ACC112 (cell line): ENCODE data around the gene SHLD1.

Experiments
- H2AFZ ChIP-seq: fragments of 200-600 bp; sonication (generic); one replicate; pipeline ENCODE4 v1.6.0; 2017; ENCODE audit warnings: antibody characterized with exemption, low read length; ENCODE audit not compliant: unreplicated experiment
- H3K27ac ChIP-seq: fragments of 200-600 bp; sonication (generic); 2 replicates; pipeline ENCODE4 v1.5.1; 2014; ENCODE audit warnings: low read depth, mild to moderate bottlenecking, antibody characterized with exemption, low read length, moderate library complexity
- H3K27me3 ChIP-seq: fragments of 200-600 bp; sonication (generic); 2 replicates; pipeline ENCODE4 v1.6.1; 2014; ENCODE audit warnings: mild to moderate bottlenecking, antibody characterized with exemption, low read length, moderate library complexity, mixed read lengths; ENCODE audit not compliant: insufficient read depth
- H3K36me3 ChIP-seq: fragments of 200-600 bp; sonication (generic); 2 replicates; pipeline ENCODE4 v1.6.1; 2016; ENCODE audit warnings: mild to moderate bottlenecking, antibody characterized with exemption, low read length, moderate library complexity, mixed read lengths; ENCODE audit not compliant: insufficient read depth
- H3K4me1 ChIP-seq: fragments of 200-600 bp; sonication (generic); one replicate; pipeline ENCODE4 v1.6.1; 2016; ENCODE audit warnings: low read length, mixed read lengths; ENCODE audit not compliant: insufficient read depth, unreplicated experiment, control insufficient read depth
- H3K4me3 ChIP-seq: fragments of 200-600 bp; sonication (generic); 2 replicates; pipeline ENCODE4 v1.5.1; 2014; ENCODE audit warnings: mild to moderate bottlenecking, low read depth, low read length
- H3K79me2 ChIP-seq: fragments of 200-600 bp; sonication (generic); one replicate; pipeline ENCODE4 v1.6.0; 2016; ENCODE audit warnings: low read length; ENCODE audit not compliant: control insufficient read depth, unreplicated experiment, insufficient read depth

Gene SHLD1

DNA sequence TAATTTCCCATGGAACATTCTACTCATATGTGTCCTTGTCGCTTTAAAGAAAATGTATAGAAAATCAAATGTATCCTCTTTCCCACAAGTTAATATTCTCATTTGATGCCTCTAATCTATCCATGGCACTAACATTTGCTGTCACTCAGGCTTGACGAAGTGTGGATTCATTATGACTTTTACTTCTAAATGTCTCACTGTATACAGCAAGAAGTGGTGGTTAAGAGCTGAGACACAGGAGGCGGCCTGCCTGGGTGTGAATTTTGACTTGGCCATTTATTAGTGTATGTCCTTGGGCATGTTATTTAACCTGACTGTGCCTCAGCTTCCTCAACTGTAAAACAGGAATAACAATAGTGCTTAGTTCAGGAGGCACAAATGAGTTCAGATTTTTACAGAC is 130.1 kb downstream of the SHLD1 start:
- Histone ChIP-seq H3K27me3 (no peaks in the 10 kb centered on the region), H3K4me3 (no peak overlapping the region), H3K36me3 (no peaks in the 10 kb centered on the region), H3K4me1 (peaks cover 14% of the 10 kb centered on the region), H3K27ac (no peak overlapping the region), H3K79me2 (no peaks in the 10 kb centered on the region), H2AFZ (no peak overlapping the region)

DNA sequence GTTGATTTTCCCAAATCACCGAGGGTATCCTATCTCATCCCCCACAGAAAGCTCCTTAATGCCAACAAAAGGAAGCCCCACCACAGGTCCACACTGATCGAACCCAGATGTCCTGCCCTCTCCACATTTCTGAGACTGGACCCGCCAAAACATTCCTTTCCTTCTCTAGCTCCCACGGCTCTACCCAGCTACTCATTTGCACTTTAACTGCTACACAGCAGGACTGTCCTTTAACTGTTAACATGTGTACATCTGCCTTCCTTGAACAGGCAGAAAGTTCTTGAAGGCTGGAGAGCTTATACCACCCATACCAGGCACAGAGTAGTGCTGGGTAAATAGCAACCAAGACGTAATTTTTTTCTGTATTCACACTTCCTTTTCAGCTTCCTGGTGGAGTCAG is 131.5 kb downstream of the SHLD1 start:
- Histone ChIP-seq H3K27ac (no peak overlapping the region), H3K4me1 (peaks cover 14% of the 10 kb centered on the region), H2AFZ (peak overlapping the region; percentile 78), H3K27me3 (peaks cover 2% of the 10 kb centered on the region; the same call in 1 of the 2 replicates), H3K79me2 (no peaks in the 10 kb centered on the region), H3K4me3 (peak overlapping the region; percentile 45; the same call in 1 of the 2 replicates), H3K36me3 (no peaks in the 10 kb centered on the region)

DNA sequence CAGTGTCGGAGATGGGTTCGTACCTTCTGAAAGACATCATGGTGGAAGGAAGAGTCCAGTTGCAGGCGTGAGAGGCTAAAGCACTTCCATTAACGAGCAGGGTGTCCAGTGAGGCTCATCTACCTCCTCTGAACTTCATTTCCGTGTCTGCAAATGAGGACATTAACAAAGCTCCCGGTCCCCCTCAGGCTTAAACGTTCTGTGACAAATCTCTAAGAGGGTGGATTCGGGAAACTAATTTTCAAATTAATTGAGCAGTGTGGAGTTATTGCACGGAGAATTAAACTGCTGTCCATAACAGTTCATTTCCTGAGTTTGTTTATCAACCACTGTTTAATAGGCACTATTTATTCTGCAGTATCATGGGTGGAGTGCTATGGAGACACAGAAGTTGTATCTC is 132.0 kb downstream of the SHLD1 start:
- Histone ChIP-seq H3K79me2 (no peaks in the 10 kb centered on the region), H3K4me1 (peaks cover 14% of the 10 kb centered on the region), H3K27ac (no peak overlapping the region), H3K27me3 (peaks cover 6% of the 10 kb centered on the region; the same call in 1 of the 2 replicates), H3K4me3 (peak overlapping the region; percentile 45; the same call in 1 of the 2 replicates), H2AFZ (peak overlapping the region; percentile 78), H3K36me3 (no peaks in the 10 kb centered on the region)

DNA sequence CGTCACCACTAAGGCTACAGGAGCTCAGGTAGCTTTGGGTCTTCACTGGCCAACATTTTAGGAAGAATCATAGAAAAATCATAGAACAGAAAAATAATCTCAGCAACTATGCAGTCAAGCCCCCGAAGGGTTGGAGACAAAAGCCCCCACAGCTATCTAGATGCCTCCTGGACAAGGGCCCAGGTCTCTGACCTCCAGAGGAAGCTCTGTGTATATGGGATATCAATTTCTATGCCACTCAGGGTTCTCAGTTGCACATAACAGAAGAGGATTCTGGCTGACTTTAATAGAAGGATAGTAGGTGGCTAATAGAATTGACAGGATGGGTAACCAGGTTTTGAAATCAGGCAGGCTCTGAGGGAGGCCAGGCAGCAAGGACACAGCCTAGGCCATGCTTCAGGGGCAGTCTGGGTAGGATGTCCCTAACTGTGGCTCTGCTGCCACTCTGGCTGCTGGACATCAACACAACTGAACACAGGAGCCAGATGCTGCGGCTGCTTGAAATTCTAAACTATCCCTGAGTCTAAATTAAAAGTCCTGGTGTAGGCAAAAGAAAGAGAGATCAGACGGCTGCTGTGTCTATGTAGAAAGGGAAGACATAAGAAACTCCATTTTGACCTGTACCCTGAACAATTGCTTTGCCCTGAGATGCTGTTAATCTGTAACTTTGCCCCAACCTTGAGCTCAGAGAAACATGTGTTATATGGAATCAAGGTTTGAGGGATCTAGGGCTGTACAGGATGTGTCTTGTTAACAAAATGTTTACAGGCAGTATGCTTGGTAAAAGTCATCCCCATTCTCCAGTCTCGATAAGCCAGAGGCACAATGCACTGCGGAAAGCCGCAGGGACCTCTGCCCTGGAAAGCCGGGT is 134.5 kb downstream of the SHLD1 start:
- Histone ChIP-seq H3K79me2 (no peaks in the 10 kb centered on the region), H3K36me3 (no peaks in the 10 kb centered on the region), H3K27me3 (peaks cover 6% of the 10 kb centered on the region; the same call in 1 of the 2 replicates), H3K4me3 (no peak overlapping the region), H3K4me1 (peaks cover 14% of the 10 kb centered on the region), H2AFZ (no peak overlapping the region), H3K27ac (no peak overlapping the region)

DNA sequence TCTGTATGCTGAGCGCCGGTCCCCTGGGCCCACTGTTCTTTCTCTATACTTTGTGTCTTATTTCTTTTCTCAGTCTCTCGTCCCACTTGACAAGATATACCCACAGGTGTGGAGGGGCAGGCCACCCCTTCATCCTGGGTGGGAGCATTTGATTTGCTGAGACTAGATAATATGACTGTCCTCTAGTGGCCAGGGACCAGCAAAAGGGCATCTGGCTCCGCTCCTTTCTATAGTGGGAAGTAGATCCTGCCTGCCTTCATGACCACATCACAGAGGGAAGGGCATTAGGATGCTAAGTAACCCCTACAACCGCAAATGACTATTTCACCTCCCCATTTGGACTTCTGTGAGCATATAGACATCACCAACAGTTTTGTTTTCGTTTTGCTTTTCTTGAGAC is 135.7 kb downstream of the SHLD1 start:
- H2AFZ ChIP-seq: no peak overlapping the region
- H3K27me3 ChIP-seq: peaks cover 10% of the 10 kb centered on the region
- H3K79me2 ChIP-seq: no peaks in the 10 kb centered on the region
- H3K27ac ChIP-seq: no peak overlapping the region
- H3K36me3 ChIP-seq: no peaks in the 10 kb centered on the region
- no peak overlapping the region for H3K4me3 ChIP-seq
- peaks cover 14% of the 10 kb centered on the region for H3K4me1 ChIP-seq

DNA sequence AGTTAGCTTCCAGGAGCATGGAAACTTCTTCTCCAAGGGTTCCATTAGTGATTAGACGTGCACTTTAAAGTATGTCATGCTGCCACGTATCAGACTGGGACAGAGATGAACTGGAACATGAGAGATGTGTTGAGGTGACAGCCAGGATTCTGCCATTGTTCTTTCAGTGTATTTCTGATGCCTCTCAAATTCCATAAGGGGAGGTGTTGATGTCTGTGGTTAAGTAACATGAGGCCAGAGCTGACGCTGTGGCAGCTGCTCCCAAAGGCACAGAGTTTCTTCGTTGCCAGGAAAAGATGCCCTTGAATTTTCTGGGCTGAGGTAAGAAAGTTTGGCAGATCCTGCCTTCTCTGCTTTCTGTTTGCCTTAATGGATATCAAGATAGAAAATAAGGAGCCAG is 136.6 kb downstream of the SHLD1 start:
- H3K79me2 ChIP-seq: no peaks in the 10 kb centered on the region
- H3K4me1 ChIP-seq: peaks cover 11% of the 10 kb centered on the region
- H3K27me3 ChIP-seq: peaks cover 10% of the 10 kb centered on the region
- no peaks in the 10 kb centered on the region for H3K36me3 ChIP-seq
- no peak overlapping the region for H3K27ac ChIP-seq
- H2AFZ ChIP-seq: no peak overlapping the region
- H3K4me3 ChIP-seq: no peak overlapping the region

DNA sequence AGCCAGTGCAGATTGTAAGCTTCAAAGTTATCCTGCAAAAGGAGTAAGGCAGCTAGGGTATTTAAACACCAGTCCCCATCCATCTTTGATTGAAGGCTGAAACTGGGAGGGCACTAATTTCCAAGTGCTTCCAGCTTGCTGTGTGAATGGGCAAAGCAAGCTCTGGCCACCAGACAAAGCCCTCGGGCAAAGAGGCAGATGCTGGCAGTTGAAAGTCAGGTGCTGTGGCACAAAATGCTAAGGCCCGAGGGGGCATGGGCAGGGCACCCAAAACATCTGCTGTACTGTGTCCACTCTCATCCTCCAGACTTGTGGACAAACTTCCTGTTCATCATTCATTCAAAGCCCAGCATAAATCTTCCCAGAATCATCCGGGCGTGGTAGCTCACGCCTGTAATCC is 137.2 kb downstream of the SHLD1 start:
- no peak overlapping the region for H3K4me3 ChIP-seq
- peaks cover 5% of the 10 kb centered on the region for H3K4me1 ChIP-seq
- no peaks in the 10 kb centered on the region for H3K79me2 ChIP-seq
- peaks cover 10% of the 10 kb centered on the region for H3K27me3 ChIP-seq
- no peaks in the 10 kb centered on the region for H3K36me3 ChIP-seq
- no peak overlapping the region for H2AFZ ChIP-seq
- no peak overlapping the region for H3K27ac ChIP-seq

DNA sequence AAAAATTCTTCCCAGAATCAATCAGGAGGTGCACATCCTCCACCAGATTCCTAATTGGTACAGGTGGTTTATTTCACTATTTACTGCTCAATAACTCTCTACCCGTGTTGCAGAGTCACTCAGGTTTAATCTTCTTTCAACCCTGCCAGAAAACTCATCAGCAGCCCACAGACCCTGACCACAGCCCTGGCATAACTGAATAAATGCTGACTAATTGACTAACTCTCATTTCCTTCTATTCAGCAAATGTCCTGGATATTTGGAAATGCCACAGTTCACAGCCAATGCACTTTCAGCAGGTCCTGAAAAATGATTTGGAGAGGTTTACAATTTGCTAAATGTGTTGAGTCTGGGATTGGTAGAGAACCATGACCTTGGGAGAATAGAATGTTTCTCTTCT is 137.8 kb downstream of the SHLD1 start:
- Histone ChIP-seq H3K79me2 (no peaks in the 10 kb centered on the region), H3K4me1 (no peaks in the 10 kb centered on the region), H3K36me3 (no peaks in the 10 kb centered on the region), H2AFZ (no peak overlapping the region), H3K27ac (no peak overlapping the region), H3K4me3 (no peak overlapping the region), H3K27me3 (peaks cover 10% of the 10 kb centered on the region)

DNA sequence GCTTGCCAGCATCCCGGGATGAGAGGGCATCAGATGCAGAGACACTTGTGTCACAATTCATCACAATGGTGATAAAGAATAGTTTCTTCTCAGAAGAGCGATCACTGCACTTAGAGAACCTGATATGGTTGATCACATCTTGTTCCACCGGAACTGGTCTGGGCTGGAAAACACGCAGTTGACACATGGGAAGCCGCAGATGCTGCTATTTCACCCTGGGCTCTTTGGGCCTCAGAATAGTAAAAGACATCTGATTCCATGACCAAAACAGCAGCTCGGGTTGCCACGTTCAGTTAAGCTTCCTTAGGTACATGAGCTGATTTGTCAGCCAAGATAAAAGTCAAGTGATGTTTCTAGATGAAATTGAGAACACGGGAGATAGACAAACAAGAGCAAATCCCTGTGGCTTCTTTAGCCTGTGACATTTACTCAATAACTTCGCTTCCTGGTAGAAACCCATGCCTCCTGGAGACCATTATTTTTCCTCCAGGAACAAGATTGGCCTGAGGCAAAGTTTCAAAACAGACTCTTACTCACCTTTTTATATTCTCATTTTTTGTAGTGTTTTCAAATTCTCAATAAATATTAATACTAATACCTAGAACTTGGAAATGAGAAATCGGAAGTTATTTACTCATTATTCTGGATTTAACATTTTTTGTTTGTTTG is 140.7 kb downstream of the SHLD1 start:
- Histone ChIP-seq H2AFZ (no peak overlapping the region), H3K27me3 (peaks cover 32% of the 10 kb centered on the region), H3K4me3 (no peak overlapping the region), H3K36me3 (no peaks in the 10 kb centered on the region), H3K79me2 (no peaks in the 10 kb centered on the region), H3K4me1 (no peaks in the 10 kb centered on the region), H3K27ac (no peak overlapping the region)

DNA sequence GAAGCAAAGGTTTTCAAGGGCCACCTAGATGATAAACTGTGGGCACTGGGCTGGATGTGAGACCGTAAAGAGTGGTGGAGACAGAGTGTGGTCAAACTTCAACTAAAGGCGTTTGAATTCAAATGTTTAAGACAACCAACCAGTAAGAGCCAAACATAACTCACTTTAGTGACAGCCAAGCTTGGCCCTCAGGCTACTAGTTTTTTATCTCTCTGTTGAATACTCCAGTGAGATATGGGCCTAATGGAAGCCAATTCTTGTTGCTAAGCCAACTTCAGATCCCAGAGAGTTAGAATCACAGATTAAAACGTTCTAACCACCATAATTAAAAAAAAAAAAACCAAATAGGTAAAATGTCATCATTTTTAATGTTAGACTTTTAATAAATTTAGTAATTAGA is 142.9 kb downstream of the SHLD1 start:
- no peak overlapping the region for H2AFZ ChIP-seq
- H3K36me3 ChIP-seq: no peaks in the 10 kb centered on the region
- H3K4me3 ChIP-seq: no peak overlapping the region
- H3K27me3 ChIP-seq: peaks cover 46% of the 10 kb centered on the region
- no peak overlapping the region for H3K27ac ChIP-seq
- no peaks in the 10 kb centered on the region for H3K79me2 ChIP-seq
- no peaks in the 10 kb centered on the region for H3K4me1 ChIP-seq

DNA sequence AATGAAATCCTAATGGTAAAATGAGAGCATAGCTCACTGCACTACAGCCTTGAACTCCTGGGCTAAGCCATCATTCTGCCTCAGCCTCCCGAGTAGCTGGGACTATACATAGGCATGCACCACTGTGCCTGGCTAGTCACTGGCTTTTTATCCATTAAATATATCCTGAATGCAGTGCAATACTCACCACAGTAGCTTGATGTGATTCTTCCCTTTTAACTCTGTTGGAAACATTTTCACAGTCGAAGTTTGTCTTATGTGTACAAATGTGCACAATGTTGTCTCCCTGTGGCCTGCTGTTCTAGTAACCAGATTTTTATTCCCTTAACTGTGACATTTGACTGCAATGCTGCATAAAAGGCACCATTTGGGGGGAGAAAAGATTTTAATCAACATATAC is 143.4 kb downstream of the SHLD1 start:
- Histone ChIP-seq H3K4me3 (no peak overlapping the region), H2AFZ (no peak overlapping the region), H3K4me1 (no peaks in the 10 kb centered on the region), H3K27me3 (peaks cover 51% of the 10 kb centered on the region), H3K79me2 (no peaks in the 10 kb centered on the region), H3K27ac (no peak overlapping the region), H3K36me3 (no peaks in the 10 kb centered on the region)
